SK-N-SH treated with all-trans-retinoic acid at 6 μM for 48 hours (cell line): ENCODE results near the gene PRSS33.

ENCODE experiments used
- ATAC-seq: fragments of 200-7000 bp; cut with Tn5 transposase; 3 replicates; pipeline ENCODE4 v1.9.1; 2020; ENCODE audit warnings: mild to moderate bottlenecking, moderate library complexity
- ARNTL ChIP-seq: fragments of 450-650 bp; formaldehyde crosslinking; IDR thresholded peaks from 2 replicates; pipeline ENCODE4 v1.5.0; 2020; ENCODE audit warnings: low read depth, mild to moderate bottlenecking, moderate library complexity, borderline replicate concordance
- BACH2 ChIP-seq: fragments of 250-450 bp; sonication (Bioruptor Pico); IDR thresholded peaks from 2 replicates; pipeline ENCODE4 v1.9.0; 2021; ENCODE audit warnings: mild to moderate bottlenecking, borderline replicate concordance
- CSDC2 ChIP-seq: fragments of 250-450 bp; sonication (Bioruptor Pico); IDR thresholded peaks from 2 replicates; pipeline ENCODE4 v1.5.0; 2020; ENCODE audit warnings: mild to moderate bottlenecking, moderate library complexity
- GLIS3 ChIP-seq: fragments of 250-450 bp; sonication (Bioruptor Pico); IDR thresholded peaks from 2 replicates; pipeline ENCODE4 v1.5.0; 2020; ENCODE audit warnings: mild to moderate bottlenecking, moderate library complexity
- ISL1 ChIP-seq: fragments of 250-450 bp; sonication (Bioruptor Pico); IDR thresholded peaks from 2 replicates; pipeline ENCODE4 v2.1.2; 2022; ENCODE audit warnings: mild to moderate bottlenecking, moderate library complexity
- OSR1 ChIP-seq: fragments of 250-450 bp; sonication (Bioruptor Pico); IDR thresholded peaks from 2 replicates; pipeline ENCODE4 v1.8.0; 2022; ENCODE audit warnings: moderate library complexity, mild to moderate bottlenecking, inconsistent platforms
- PPARA ChIP-seq: fragments of 250-450 bp; sonication (Bioruptor Pico); IDR thresholded peaks from 2 replicates; pipeline ENCODE4 v1.5.0; 2020; ENCODE audit warnings: mild to moderate bottlenecking, borderline replicate concordance
- RARB ChIP-seq: fragments of 250-450 bp; sonication (Bioruptor Pico); IDR thresholded peaks from 2 replicates; pipeline ENCODE4 v1.8.0; 2021; ENCODE audit warnings: mild to moderate bottlenecking, moderate library complexity
- SNAI2 ChIP-seq: fragments of 250-450 bp; sonication (Bioruptor Pico); IDR thresholded peaks from 2 replicates; pipeline ENCODE4 v1.5.0; 2020; ENCODE audit warnings: mild to moderate bottlenecking, moderate library complexity
- TCF4 ChIP-seq: fragments of 250-450 bp; sonication (Bioruptor Pico); IDR thresholded peaks from 2 replicates; pipeline ENCODE4 v1.8.0; 2021; ENCODE audit warnings: mild to moderate bottlenecking, moderate library complexity, borderline replicate concordance
- TOX ChIP-seq: fragments of 250-450 bp; sonication (Bioruptor Pico); IDR thresholded peaks from 2 replicates; pipeline ENCODE4 v1.8.0; 2021; ENCODE audit warnings: mild to moderate bottlenecking, moderate library complexity, borderline replicate concordance
- ZC3H10 ChIP-seq: fragments of 250-450 bp; sonication (Bioruptor Pico); IDR thresholded peaks from 2 replicates; pipeline ENCODE4 v1.5.1; 2021; ENCODE audit warnings: mild to moderate bottlenecking, moderate library complexity
- ZFP3 ChIP-seq: fragments of 250-450 bp; sonication (Bioruptor Pico); IDR thresholded peaks from 2 replicates; pipeline ENCODE4 v1.5.0; 2020; ENCODE audit warnings: mild to moderate bottlenecking, moderate library complexity
- ZFP30 ChIP-seq: fragments of 450-650 bp; formaldehyde crosslinking; IDR thresholded peaks from 2 replicates; pipeline ENCODE4 v1.5.0; 2022; ENCODE audit warnings: mild to moderate bottlenecking, moderate library complexity
- ZNF565 ChIP-seq: fragments of 450-650 bp; formaldehyde crosslinking; conservative IDR thresholded peaks from 2 replicates; pipeline ENCODE4 v1.5.0; 2020; ENCODE audit warnings: low read depth, mild to moderate bottlenecking, moderate library complexity
- ZNF70 ChIP-seq: fragments of 450-650 bp; formaldehyde crosslinking; IDR thresholded peaks from 2 replicates; pipeline ENCODE4 v1.5.0; 2020; ENCODE audit warnings: mild to moderate bottlenecking, moderate library complexity
- ZNF8 ChIP-seq: fragments of 450-650 bp; formaldehyde crosslinking; IDR thresholded peaks from 2 replicates; pipeline ENCODE4 v1.5.0; 2020; ENCODE audit warnings: mild to moderate bottlenecking, moderate library complexity
- TF ChIP-seq, protein P1 (sequence below): fragments of 250-450 bp; sonication (Bioruptor Pico); IDR thresholded peaks from 2 replicates; pipeline ENCODE4 v1.5.1; 2021; ENCODE audit warnings: mild to moderate bottlenecking, moderate library complexity
- TF ChIP-seq, protein P2 (sequence below): fragments of 250-450 bp; sonication (Bioruptor Pico); IDR thresholded peaks from 2 replicates; pipeline ENCODE4 v1.5.0; 2020; ENCODE audit warnings: mild to moderate bottlenecking, moderate library complexity
- TF ChIP-seq, protein P3 (sequence below): fragments of 250-450 bp; sonication (Bioruptor Pico); IDR thresholded peaks from 2 replicates; pipeline ENCODE4 v1.5.1; 2020; ENCODE audit warnings: low read depth, mild to moderate bottlenecking, moderate library complexity
- TF ChIP-seq, protein P4 (sequence below): fragments of 250-450 bp; sonication (Bioruptor Pico); IDR thresholded peaks from 2 replicates; pipeline ENCODE4 v1.8.0; 2021; ENCODE audit warnings: low read depth, mild to moderate bottlenecking, moderate library complexity, borderline replicate concordance
- TF ChIP-seq, protein P5 (sequence below): fragments of 250-450 bp; sonication (Bioruptor Pico); IDR thresholded peaks from 2 replicates; pipeline ENCODE4 v1.8.0; 2020; ENCODE audit warnings: mild to moderate bottlenecking, moderate library complexity, borderline replicate concordance

The PRSS33 gene, protein sequence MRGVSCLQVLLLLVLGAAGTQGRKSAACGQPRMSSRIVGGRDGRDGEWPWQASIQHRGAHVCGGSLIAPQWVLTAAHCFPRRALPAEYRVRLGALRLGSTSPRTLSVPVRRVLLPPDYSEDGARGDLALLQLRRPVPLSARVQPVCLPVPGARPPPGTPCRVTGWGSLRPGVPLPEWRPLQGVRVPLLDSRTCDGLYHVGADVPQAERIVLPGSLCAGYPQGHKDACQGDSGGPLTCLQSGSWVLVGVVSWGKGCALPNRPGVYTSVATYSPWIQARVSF

DNA sequence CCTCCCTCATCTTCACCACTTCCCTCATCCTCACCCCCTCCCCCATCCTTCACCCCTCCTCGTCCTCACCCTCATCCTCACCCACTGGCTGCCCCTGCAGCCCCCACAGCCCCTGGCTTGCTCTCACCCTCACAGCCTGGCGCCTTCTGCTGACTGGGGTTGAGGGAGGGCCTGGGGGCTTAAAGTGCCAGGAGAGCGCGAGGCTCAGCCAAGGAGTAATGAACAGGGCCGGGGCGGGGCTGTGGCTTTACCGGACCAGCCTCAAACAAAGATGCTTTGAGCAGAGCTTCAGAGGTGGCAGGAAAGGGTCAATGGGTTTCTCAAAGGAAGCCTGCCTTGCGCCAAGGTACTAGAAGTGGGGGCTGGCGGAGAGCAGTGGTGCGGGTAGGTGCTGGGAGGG is at the start of gene PRSS33:
TSS of gene PRSS33 (minus strand) at position 155 of the 400 bp plus-strand sequence. CDS start 1,013 bp downstream, outside the sequence.
- TF ChIP-seq ZNF565, result no peak
- TF ChIP-seq ZC3H10, result no peak
- no peak for TF ChIP-seq GLIS3 (CRISPR knock-in tag)
- no peak for TF ChIP-seq ISL1
- TF ChIP-seq PPARA (CRISPR knock-in tag), result no peak
- TF ChIP-seq ZNF8 (CRISPR knock-in tag), result no peak
- TF ChIP-seq, protein P1, sequence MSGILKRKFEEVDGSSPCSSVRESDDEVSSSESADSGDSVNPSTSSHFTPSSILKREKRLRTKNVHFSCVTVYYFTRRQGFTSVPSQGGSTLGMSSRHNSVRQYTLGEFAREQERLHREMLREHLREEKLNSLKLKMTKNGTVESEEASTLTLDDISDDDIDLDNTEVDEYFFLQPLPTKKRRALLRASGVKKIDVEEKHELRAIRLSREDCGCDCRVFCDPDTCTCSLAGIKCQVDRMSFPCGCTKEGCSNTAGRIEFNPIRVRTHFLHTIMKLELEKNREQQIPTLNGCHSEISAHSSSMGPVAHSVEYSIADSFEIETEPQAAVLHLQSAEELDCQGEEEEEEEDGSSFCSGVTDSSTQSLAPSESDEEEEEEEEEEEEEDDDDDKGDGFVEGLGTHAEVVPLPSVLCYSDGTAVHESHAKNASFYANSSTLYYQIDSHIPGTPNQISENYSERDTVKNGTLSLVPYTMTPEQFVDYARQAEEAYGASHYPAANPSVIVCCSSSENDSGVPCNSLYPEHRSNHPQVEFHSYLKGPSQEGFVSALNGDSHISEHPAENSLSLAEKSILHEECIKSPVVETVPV (CRISPR knock-in tag), result no peak
- TF ChIP-seq ZFP30 (CRISPR knock-in tag), result no peak
- TF ChIP-seq ZNF70, result no peak
- TF ChIP-seq OSR1 (CRISPR knock-in tag), result no peak
- TF ChIP-seq ARNTL (CRISPR knock-in tag), result no peak
- TF ChIP-seq RARB (CRISPR knock-in tag), result no peak
- TF ChIP-seq, protein P2, sequence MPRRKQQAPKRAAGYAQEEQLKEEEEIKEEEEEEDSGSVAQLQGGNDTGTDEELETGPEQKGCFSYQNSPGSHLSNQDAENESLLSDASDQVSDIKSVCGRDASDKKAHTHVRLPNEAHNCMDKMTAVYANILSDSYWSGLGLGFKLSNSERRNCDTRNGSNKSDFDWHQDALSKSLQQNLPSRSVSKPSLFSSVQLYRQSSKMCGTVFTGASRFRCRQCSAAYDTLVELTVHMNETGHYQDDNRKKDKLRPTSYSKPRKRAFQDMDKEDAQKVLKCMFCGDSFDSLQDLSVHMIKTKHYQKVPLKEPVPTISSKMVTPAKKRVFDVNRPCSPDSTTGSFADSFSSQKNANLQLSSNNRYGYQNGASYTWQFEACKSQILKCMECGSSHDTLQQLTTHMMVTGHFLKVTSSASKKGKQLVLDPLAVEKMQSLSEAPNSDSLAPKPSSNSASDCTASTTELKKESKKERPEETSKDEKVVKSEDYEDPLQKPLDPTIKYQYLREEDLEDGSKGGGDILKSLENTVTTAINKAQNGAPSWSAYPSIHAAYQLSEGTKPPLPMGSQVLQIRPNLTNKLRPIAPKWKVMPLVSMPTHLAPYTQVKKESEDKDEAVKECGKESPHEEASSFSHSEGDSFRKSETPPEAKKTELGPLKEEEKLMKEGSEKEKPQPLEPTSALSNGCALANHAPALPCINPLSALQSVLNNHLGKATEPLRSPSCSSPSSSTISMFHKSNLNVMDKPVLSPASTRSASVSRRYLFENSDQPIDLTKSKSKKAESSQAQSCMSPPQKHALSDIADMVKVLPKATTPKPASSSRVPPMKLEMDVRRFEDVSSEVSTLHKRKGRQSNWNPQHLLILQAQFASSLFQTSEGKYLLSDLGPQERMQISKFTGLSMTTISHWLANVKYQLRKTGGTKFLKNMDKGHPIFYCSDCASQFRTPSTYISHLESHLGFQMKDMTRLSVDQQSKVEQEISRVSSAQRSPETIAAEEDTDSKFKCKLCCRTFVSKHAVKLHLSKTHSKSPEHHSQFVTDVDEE (CRISPR knock-in tag), result no peak
- TF ChIP-seq, protein P3, sequence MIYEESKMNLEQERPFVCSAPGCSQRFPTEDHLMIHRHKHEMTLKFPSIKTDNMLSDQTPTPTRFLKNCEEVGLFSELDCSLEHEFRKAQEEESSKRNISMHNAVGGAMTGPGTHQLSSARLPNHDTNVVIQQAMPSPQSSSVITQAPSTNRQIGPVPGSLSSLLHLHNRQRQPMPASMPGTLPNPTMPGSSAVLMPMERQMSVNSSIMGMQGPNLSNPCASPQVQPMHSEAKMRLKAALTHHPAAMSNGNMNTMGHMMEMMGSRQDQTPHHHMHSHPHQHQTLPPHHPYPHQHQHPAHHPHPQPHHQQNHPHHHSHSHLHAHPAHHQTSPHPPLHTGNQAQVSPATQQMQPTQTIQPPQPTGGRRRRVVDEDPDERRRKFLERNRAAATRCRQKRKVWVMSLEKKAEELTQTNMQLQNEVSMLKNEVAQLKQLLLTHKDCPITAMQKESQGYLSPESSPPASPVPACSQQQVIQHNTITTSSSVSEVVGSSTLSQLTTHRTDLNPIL, result no peak
- TF ChIP-seq, protein P4, sequence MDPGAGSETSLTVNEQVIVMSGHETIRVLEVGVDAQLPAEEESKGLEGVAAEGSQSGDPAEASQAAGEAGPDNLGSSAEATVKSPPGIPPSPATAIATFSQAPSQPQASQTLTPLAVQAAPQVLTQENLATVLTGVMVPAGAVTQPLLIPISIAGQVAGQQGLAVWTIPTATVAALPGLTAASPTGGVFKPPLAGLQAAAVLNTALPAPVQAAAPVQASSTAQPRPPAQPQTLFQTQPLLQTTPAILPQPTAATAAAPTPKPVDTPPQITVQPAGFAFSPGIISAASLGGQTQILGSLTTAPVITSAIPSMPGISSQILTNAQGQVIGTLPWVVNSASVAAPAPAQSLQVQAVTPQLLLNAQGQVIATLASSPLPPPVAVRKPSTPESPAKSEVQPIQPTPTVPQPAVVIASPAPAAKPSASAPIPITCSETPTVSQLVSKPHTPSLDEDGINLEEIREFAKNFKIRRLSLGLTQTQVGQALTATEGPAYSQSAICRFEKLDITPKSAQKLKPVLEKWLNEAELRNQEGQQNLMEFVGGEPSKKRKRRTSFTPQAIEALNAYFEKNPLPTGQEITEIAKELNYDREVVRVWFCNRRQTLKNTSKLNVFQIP (CRISPR knock-in tag), result no peak
- TF ChIP-seq BACH2 (CRISPR knock-in tag), result no peak
- TF ChIP-seq ZFP3 (CRISPR knock-in tag), result no peak
- TF ChIP-seq CSDC2 (CRISPR knock-in tag), result no peak
- TF ChIP-seq, protein P5, sequence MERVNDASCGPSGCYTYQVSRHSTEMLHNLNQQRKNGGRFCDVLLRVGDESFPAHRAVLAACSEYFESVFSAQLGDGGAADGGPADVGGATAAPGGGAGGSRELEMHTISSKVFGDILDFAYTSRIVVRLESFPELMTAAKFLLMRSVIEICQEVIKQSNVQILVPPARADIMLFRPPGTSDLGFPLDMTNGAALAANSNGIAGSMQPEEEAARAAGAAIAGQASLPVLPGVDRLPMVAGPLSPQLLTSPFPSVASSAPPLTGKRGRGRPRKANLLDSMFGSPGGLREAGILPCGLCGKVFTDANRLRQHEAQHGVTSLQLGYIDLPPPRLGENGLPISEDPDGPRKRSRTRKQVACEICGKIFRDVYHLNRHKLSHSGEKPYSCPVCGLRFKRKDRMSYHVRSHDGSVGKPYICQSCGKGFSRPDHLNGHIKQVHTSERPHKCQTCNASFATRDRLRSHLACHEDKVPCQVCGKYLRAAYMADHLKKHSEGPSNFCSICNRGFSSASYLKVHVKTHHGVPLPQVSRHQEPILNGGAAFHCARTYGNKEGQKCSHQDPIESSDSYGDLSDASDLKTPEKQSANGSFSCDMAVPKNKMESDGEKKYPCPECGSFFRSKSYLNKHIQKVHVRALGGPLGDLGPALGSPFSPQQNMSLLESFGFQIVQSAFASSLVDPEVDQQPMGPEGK (CRISPR knock-in tag), result no peak
- TF ChIP-seq TCF4 (CRISPR knock-in tag), result no peak

DNA sequence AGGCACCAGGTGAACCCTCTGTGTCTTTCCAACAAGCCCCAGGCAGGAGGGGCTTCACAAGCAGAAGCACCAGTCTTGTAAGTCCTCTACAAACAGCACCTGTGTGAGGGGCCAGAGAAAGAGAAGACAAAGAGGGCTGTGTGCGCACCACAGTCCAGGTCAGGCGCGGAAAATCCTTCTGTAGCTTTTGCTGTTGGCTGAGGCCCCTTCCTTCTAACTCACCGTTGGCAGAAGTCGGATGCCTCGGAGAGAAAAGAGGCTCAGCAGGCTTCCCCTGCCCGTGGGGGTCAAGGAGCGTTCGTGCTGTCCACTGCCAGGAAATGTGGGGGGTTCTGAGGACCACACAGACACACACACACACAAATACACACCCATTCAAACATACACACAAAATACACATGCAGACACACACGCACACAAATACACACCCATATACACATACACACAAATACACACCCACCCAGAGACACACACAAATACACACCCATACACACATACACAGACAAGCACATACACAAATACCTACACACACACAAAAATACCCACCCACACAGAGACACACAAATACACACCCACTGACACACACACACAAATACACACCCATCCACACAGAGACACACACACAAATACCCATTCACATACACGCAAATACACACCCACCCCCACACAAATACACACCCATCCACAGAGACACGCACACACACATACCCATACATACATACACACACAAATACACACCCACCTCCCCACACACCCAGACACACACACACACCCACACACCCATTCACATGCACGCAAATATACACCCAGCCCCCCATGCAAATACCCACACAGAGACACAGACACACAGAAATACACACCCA is 49.5 kb upstream of the PRSS33 start:
- ATAC-seq, result no peak
- TF ChIP-seq ARNTL (CRISPR knock-in tag) (no peak), SNAI2 (CRISPR knock-in tag) (no peak), ZNF565 (no peak), TCF4 (CRISPR knock-in tag) (no peak), BACH2 (CRISPR knock-in tag) (no peak), ZFP30 (CRISPR knock-in tag) (no peak), TOX (CRISPR knock-in tag) (no peak), ISL1 (no peak), ZNF70 (no peak), OSR1 (CRISPR knock-in tag) (no peak)
- TF ChIP-seq, protein P1 (CRISPR knock-in tag), result no peak
- TF ChIP-seq, protein P2 (CRISPR knock-in tag), result no peak

More for the DNA sequence above, at the start of gene PRSS33:
- ATAC-seq, result no peak
